Suppressor macrophage (primary cell): ENCODE results near the gene ORAI1.
"Not testable (repeated sequence)": the region's sequence is repeated elsewhere in the genome, so short reads cannot be mapped to it uniquely, and the experiment has no call there.

Experiments used
- DNase-seq, 4 experiments: peaks; one replicate each; pipeline ENCODE4 v3.0.0-alpha.2; 2020 to 2022
- total RNA-seq, 17 experiments: gene quantifications; one replicate each; lab custom pipeline; 2026; ENCODE audit warnings: mixed read lengths in 6 of 17, inconsistent platforms in 3 of 17; lab: John Stamatoyannopoulos, UW

The ORAI1 gene
- 13.8 to 51.9 (median 27.2) reads per million in 17 experiments for total RNA-seq

DNA sequence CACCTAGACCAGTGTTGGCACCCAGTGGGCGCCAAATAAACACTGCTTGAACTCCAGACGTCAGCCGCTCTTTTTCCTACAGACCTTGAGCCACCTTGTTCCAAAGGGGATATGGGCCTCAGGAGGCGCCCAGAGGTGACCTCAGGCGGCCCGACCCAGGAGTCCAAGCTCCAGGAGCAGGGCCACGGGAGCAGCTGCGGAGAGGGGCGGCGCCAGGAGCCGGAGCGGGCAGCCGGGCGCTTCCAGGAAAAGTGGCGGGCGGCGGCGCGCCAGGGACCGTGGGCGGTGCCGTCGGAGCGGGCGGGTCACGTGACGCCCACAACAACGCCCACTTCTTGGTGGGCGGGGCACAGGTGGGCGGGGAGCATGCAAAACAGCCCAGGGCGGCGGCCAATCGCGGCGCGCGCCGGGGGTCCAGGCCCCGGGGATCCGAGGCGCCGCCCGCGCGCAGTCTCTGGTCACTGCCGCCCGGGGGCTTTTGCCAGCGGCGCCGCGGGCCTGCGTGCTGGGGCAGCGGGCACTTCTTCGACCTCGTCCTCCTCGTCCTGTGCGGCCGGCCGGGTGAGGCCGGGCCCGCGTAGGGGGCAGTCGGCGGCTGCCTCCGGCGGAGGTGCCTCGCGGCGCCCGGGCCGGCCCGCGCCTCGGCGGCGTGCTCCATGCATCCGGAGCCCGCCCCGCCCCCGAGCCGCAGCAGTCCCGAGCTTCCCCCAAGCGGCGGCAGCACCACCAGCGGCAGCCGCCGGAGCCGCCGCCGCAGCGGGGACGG is at the start of gene ORAI1:
Gene ORAI1 (plus strand): TSS at position 444 of the 766 bp plus-strand sequence.
- DNase-seq = peak; percentile 92 to 98 (median 95)

DNA sequence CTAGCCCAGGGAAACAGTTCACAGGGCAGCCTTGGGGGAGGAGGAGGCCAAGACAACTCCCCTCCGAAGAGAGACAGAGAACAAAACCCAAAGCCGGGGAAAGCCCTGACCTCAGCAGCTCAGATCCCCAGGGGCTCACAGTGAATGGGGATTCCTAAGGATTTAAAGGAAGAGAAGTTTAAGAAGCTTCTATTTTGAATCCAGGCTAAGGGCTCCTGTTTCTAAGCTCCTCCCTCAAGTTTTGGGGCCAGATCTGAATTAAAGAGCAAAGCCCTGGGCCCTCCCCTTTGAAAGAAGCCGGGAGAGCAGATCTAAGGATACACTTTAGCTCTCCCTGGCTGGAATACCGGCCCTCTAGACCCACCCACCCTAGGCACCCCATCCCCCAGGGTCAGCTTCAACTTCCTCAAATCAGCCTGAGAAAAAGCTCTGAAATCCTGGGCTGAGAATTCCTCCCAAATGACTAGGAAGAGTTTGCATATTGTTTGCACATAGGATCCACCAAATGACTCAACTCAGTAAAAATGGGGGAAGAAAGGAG is 49.4 kb upstream of the ORAI1 start:
- DNase-seq = peak; percentile 59 to 73 (median 66)

DNA sequence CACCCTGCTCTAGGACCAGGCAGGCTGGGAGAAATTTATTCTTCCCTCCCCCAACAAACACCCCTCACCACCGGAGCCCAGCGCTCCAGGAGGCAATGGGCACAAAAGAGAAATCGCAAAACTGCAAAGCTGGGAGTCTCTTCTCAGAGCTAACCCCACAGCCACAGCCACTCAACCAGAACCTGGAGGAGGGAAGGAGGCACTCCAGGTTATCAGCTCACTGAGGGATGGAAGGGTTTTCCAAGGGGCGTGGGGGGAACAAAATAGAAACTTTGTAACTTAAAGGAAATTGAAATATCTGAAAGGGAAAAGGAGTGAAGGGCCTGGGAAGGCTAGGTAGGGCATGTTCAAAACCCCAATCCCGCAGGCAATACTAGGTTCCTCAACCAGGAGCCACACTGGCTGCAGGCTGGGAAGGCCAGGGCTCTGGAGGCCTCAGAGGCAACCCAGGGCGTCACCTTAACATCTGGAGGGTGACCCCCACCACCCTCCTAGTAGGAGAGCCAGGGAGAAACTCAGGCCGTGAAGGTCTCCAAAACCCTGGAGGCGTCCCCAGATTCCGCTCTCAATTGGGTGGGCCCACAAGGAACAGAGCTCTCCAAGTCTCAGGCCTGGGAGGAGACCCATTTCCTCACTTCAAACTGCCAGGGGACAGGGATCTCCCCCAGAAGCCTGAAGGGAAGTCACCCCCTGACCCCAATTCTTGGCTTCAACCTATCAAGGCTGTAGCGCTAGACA is 48.7 kb upstream of the ORAI1 start:
- no peak for DNase-seq

DNA sequence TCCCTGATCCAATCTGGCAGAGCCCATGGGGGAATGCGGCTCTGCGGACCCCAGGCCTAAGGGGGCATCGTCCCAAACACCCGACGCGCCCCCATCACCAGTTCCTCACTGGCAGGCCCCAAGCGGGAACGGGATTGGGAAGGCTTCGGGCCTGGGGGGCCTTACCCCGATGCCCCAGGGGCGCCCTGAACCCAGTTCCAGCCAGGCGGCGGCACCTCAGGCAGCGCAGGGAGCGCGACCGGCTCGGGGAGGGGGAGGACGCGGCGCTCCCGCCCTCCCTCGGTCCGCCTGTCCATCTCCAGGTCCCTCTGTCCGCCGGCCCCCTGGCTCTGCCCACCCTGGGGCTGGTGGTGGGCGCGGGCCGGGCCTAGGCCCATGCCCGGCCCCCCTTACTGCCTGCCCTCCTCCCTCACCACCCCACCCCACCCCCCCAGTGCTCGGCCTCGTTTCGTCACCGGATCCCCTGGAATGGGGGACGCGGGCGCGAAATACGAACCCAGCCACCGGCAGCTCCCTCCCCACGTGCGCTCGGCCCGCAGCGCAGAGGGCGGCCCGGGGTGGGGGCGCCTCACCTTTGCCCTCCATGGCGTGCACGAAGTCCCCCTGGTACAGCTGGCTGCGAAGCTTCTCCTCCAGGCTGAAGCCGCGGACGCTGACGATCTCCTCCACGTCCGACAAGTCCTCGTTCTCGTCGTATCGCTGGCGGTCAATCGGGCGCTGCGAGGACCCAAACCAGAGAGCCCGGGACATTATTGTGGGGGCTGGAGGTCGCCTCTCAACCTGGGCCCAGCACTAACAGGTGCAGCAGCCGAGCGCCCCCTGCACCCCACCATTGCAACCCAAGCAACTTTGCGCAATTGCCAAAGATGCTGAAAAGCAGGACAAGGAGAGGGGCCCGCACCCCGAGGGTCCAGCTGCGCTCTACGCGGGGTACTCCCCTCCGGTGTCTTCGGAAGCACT is 47.8 kb upstream of the ORAI1 start:
- DNase-seq = peak in 3 of 4 experiments; percentile 19 to 39 (median 29)

DNA sequence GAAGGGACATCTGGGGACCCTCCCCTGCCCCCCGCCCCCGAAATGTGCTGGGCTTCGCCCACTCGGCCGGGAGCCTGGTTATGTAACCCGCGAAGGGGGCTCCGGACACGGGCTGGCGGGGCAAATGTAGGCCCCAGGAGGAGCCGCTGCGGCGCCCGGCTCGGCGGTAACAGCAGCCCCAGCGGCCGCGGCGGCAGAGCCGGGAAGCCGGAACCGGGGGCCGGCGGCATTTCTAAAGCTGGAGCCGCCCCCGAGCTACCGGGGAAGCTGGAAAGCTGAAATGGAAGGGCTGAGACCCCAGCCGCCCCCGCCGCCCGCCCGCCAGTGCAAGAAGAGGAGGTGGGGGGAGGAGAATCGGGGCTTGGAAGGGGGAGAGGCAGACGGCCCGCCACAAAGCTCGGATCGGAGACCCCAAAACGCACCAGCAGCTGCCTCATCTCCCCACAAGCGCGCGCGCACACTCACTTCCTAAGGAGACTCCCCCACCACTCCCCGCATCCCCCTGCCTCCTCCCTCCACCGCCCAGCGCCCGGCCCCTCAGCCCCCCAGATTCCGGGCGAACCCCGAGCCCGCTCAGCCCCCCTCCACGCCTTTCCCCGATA is 47.0 kb upstream of the ORAI1 start:
- DNase-seq = peak in 3 of 4 experiments; percentile 41 to 68 (median 58)

DNA sequence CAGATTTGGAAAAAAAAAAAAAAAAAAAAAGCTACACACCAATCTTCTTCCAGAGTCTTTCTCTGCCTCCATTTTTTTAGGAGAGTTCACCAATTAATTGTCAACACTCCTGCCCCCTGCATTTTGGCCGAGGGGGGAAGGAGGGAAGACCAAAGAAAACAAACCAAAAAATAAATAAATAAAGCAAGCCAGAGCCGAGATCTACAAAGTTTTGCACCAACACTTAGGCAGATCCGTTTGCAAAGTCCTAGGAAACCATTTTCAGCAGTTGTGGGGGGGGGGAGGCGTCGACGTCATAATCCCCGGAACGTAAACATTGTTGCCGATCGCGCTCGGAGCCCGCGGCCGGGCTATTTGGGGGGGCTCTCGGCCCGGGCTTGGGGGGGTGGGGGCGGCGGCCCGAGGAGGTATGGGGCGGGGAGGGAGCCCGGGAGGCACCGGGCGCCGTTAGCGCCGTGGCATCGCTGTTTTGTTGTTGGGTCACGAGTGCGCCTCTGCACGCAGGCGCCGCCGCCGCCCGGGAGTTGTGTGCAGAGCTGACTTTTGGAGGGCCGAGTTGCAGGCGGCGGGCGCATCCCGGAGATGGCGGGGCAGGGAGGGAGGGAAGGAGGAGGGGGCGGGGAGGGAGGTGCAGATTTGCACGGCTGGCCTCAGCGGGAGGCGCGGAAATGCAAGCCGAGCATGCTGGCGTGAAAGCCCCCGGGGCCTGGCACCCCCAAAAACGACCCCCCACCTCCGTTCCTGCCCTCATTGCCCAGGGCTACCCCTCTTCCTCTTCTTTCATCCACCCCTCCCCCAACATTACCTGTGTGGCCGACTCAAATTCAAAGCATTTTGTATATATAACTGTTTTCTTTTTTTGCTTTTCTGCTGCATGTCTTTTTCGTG is 46.1 kb upstream of the ORAI1 start:
- DNase-seq = peak; percentile 71 to 88 (median 79)

DNA sequence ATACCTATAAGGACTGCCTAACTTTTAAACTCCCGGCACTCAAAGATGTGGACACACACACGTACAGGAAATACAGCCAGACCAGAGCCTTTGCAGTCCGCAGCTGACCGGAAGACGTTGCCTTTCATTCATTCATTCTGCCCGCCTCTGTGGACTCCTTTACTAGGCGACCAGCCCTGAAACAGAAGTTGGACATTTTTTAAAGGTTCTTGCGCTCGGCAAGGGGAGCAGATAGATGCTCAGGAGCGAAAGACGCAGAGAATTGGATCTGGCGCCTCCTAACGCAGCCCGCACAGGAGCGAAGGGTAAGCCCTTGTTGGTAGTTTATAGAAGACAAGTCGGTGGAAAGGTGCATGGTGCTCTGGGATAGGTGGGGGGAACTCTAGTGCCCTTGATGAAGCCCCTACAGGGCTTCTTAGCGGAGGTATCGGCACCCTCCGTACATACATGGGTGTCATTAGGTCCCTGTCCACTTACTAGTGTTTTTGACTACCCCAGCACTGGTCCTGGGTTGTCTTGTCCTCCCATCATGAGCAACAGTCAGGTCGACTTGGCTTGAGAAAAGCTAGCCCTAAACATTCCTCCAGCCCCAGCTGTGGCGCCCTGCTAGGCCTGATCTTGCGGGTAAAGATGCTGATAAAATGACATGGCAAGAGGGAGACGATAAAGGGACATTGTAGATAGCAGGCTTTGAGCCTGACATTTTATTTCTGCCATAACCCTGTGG is 45.2 kb upstream of the ORAI1 start, which contains the start of gene KDM2B:
Gene KDM2B (minus strand): TSS at position 65 of the 727 bp plus-strand sequence. CDS start 112 bp downstream, outside the sequence.
- peak; percentile 64 to 75 (median 72) for DNase-seq

DNA sequence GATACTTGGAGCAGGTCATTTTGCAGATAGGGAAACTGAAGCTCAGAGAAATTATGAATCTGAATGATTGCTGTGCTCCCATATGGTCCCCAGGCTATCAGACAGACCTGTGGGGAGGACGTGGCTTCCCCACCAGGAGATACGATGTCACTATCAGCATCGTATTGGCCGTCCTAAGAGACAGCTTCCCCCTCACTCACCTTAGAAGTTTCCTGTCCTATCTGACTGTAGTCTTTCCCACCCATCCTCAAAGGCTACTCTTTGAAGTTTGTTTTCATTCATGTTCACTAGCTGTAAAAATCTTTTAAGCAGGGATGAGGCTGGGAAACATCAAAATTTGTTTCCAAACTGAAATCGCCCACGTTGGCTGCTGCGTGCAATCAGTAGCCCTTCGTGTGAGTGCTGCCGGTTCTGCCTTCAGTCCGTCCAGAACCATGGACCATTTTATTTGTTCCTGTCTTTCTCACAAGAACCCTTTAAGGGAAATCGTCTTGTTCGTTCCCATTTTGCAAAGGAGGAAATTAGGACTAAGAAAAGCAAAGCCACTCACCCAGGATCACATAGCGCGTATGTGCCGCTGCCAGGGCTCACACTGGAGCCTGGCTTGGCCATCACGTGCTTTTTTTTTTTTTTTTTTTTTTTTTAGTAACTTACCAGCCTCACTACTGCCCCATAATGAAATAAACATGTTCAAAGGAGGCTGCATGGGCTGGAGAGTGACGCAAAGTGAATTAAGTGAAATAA is 44.5 kb upstream of the ORAI1 start:
- peak; percentile 75 to 85 (median 83) for DNase-seq

DNA sequence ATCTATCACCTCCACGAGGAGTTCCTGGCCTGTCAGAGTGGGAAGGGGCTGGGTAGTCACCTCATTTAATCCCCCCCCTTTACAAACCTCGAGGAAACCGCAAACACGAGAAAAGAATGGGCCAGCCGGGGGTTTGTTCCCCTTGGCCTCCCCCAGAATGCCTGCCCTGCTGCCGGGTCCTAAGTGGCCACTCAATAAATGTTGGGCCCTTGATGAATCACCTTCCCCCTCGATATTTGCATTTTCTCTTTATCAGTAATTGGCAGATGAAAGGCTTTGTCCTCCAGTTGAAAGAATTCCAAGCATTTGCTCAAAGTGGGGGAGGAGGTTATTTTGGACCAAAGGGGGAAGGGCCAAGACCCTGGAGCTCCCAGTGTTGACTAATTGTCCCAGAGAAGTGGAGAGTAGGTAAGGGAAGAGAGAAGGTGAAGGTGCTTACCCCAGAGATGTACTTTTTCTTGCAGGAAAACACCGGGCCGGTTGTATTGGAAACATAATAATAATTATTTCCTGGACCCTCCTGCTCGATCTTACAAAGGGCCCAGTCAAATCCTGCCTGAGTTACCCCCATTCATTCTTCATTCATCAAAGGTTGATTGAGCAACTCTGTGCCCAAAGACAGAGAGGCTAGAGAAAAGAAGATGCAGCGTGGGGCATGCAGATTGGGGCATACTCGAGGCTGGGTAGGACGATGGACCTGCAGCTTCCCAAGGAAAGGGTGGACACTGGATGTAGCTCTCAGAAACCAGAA is 43.6 kb upstream of the ORAI1 start:
- peak in 1 of 4 experiments; percentile 17 for DNase-seq

DNA sequence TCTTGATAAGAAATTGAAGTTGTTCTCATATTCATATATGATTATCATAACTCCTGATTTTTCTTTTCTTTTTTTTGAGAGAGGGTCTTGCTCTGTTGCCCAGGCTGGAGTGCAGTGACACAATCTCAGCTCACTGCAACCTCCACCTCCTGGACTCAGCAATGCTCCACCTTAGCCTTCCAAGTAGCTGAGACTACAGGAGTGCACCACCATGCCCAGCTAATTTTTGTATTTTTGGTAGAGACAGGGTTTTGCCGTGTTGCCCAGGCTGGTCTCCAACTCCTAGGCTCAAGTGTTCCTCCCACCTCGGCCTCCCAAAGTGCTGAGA is 43.0 kb upstream of the ORAI1 start:
- not testable (repeated sequence) for DNase-seq

DNA sequence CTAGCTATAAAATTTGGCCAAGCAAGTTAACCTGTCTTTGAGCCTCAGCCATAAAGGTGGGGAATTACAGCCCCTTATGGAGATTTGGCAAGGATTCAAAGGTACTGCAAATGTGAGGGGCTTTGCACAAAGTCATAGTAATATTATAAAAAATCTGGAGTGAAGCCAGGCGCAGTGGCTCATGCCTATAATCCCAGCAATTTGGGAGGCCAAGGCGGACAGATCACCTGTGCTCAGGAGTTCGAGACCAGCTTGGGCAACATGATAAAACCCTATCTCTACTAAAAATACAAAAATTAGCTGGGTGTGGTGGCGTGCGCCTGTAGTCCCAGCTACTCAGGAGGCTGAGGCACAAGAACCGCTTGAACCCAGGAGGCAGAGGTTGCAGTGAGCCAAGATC is 41.4 kb upstream of the ORAI1 start:
- DNase-seq = not testable (repeated sequence)

DNA sequence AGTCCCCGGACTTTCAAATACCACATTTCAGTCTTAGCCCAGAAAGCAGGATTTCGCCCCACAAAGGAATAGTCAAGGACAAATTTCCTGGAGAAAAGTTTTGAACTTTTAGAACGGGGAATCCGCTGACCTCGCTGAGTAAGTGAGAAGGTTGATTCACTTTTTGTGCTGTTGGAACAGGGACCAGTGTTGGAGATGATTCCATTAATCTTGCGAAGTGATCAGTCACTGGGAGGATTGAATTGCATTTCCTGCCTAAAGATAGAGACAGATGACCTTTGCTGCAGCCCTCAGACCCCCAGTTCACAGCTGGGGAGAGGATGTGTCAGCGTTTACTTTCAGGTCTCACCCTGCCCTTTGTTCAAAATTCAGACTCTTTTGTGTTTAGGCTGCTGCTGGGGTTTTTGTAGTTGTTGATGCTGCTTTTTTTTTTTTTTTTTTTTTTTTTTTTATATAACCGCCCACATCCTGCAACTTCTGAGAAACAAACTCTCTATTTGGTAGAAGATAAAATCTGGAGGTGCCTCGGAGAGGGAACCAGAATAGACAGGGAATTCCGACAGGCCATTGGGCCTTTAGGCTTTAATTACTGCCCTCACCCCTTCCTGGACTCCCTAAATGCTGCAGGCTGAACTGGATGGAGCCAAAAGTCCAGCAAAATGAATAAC is 35.7 kb upstream of the ORAI1 start:
- DNase-seq = peak in 2 of 4 experiments; percentile 24 to 33

DNA sequence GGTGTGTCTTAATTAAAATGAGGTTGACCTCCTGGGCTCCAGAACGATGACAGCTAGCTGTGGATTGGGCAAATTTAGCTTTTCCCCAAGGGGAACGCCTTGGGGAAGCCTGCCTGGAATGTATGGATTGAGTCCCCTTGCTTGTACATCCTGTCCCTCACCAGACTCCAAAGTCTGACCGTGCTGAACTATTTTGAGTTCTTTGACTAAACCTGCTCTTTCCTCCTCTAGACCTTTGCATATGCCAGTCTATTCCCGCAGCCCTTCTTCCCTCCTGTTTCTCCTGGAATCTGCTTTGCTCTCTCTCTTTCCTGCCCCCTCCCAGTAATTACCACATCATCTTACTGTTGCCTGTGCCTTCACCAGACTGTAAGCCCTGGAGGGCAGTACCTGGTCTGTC is 34.0 kb upstream of the ORAI1 start:
- no peak for DNase-seq

DNA sequence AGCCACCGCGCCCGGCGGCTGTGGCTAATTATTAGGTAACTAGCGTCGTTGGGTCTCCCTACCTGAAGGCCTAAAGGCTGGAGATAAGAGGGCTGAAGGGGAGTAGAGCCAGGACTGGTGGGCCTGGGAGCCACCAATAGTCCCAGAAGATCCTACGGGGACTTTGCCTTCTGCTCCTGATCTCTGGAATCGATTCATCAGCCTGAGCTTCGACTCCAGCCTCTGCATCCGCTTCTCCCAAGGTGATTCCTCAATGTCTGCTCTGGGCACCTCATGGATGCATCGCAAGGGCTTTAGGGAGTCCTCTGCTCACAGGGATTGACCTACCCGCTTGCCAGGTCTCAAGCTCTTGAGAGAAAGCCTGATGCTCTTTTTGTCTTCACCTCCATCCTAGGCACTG is 30.8 kb upstream of the ORAI1 start:
- DNase-seq = no peak

DNA sequence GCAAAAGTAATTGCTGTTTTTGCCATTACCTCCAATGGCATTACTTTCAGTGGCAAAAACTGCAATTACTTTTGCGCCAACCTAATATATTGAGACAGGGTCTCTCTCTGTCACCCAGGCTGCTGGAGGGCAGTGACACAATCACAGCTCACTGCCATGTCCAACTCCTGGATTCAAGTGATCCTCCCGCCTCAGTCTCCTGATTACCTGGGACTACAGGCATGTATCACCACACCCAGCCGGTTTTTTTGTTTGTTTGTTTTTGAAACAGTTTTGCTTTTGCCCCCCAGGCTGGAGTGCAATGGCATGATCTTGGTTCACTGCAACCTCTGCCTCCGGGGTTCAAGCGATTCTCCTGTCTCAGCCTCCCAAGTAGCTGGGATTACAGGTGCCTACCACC is 29.8 kb upstream of the ORAI1 start:
- no peak for DNase-seq

DNA sequence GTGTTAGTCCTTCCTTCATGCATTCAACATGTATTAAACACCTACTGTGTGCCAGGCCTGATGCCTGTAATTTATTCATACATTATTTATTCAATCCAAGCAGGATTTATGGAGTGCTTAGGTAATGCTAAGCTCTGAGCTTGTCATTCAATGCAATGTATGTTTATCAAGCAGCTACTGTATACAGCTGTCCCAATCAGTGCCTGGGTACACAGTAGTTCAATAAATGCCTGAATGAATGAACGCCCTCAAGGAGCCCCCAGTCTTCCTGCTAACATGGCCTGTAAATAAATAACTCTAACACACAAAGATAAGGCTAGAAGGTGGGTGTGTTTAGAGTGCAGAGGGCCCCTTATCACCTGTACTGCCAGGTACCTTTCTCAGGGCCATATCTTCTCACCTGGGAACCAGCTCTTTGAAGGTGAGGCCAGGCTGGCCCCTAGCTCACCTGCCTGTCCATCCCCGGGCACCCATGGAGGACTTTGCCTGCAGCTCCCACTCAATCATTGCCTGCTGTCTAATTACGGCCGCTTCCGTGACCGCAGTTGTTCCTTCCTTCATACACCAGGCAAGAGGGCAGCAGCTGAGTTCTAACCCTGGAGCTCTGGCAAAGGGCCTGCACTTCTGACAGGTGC is 25.5 kb upstream of the ORAI1 start:
- DNase-seq = no peak

DNA sequence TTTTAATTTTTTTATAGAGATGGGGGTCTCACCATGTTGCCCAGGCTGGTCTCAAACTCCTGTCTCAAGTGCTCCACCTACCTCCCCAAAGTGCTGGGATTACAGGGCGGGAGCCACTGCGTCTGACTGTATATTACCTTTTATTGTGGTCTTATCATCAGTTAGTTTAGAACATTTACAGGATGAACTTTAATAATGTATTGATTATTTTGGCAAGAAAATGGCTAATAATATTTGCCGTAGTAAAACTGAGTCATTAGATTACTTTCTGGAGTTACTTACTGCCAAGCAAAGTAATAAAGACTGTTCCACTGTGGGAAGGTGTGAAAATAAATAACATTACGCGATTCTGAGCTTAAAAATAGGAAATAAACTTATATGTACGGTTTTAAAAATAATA is 23.6 kb upstream of the ORAI1 start:
- no peak for DNase-seq
